Suprapubic skin (tissue), 3 donors: ENCODE data around the gene YEATS2.

Experiments
- EP300 ChIP-seq: sonication (generic); formaldehyde crosslinking; IDR thresholded peaks from one replicate; pipeline ENCODE4 v1.6.1; 2017; ENCODE audit warnings: antibody characterized with exemption
- TF ChIP-seq, protein P1 (sequence below), 2 donors: fragments of 200-600 bp in 1 of 2; fragments of 450-650 bp in 1 of 2; sonication (generic) in 1 of 2; IDR thresholded peaks; one replicate each; pipeline ENCODE4 v1.5.1; 2016 to 2019; ENCODE audit warnings: antibody characterized with exemption in 2 of 2, mild to moderate bottlenecking in 1 of 2, moderate library complexity in 1 of 2

DNA sequence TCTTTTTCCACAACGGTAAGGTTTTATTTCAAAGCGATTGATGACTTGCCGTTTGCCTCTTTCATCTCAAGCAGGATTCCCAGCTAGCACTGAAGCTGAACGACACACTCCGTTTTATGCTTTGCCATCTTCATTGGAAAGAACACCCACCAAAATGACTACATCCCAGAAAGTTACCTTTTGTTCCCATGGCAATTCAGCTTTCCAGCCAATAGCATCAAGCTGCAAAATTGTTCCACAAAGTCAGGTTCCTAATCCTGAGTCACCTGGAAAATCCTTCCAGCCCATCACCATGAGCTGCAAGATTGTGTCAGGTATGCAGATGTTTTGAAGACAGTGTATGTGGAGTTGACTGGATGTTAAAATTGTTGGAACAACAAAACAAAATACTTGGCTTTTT lies 56.5 kb downstream of the YEATS2 start:
- no peak for TF ChIP-seq EP300
- TF ChIP-seq, protein P1, sequence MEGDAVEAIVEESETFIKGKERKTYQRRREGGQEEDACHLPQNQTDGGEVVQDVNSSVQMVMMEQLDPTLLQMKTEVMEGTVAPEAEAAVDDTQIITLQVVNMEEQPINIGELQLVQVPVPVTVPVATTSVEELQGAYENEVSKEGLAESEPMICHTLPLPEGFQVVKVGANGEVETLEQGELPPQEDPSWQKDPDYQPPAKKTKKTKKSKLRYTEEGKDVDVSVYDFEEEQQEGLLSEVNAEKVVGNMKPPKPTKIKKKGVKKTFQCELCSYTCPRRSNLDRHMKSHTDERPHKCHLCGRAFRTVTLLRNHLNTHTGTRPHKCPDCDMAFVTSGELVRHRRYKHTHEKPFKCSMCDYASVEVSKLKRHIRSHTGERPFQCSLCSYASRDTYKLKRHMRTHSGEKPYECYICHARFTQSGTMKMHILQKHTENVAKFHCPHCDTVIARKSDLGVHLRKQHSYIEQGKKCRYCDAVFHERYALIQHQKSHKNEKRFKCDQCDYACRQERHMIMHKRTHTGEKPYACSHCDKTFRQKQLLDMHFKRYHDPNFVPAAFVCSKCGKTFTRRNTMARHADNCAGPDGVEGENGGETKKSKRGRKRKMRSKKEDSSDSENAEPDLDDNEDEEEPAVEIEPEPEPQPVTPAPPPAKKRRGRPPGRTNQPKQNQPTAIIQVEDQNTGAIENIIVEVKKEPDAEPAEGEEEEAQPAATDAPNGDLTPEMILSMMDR (IDR thresholded peaks at IDR 0.05), result no peak
